Cerebellar nuclear complex (tissue), 1 donor: ENCODE data around the gene ATP1B1.

Experiments
- DNase-seq, 2 experiments: peaks; one replicate each; lab custom pipeline; 2025; lab: John Stamatoyannopoulos, UW

ATP1B1 gene

DNA sequence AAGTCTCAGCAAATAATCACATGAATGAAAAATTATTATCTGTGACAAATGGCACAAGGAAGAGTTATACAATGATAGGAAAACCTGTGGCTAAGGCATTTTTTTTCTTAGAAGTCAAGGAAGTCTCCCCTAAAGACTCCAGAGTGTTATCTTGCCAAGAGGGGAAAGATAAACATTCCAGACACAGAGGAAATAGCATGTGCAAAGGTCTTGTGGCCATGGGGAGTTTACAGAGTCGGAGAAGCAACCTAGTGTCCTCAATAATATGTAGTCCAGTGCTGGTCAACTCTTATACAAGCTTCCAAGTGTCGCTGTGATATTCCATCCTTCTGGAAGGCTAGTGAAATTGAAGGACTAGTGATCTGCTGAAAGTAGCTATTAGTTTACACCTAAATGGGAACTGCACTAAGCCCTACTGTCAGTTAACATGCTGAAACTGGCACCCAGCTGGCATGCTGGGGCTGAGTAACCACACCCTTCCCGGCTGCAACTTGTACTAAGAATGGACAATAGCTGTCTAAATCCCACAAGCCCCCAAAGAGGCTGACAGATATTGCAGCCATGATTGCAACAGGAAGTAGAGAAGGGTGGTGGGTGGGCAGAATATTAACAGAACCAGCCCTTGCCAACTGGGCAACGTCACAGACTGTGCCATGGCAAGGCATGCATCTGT lies 11.5 kb upstream of the ATP1B1 start:
- no peak for DNase-seq

DNA sequence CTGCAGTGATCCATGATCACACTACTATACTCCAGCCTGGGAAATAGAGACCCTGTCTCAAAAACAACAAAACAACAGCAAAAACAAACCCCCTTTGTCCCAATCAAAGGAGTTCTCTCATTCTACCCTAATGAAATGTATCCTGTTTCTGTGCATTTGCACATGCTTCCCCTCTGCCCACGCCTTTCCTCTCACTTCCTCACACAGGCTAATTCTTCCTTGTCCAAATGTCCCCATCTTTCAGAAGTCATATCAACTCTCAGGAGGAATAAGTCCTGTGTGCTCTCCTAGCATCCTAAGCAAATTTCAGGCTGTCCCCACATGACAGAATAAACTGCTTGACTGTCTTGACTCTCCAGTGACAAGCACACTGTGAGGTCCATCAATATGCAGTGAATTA lies 8.1 kb upstream of the ATP1B1 start:
- DNase-seq = no peak

DNA sequence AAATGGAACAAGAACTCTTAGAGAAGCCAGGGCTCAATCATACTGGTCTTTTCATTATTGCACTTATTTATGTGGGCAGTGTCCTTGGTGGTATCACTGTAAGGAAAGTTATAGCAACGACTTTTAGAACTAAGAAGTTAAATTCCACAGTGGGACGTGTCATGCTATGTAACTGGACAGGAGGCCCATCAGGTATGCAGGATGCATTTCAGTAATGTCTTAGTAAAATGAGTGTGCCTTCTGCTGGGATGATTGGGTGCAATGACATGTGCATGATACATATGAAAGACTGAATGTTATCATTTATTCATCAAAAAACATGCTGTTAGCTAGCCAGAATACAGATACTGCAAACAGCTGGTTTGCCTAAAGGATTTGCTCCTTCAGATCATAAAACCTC lies 6.9 kb upstream of the ATP1B1 start:
- no peak for DNase-seq

DNA sequence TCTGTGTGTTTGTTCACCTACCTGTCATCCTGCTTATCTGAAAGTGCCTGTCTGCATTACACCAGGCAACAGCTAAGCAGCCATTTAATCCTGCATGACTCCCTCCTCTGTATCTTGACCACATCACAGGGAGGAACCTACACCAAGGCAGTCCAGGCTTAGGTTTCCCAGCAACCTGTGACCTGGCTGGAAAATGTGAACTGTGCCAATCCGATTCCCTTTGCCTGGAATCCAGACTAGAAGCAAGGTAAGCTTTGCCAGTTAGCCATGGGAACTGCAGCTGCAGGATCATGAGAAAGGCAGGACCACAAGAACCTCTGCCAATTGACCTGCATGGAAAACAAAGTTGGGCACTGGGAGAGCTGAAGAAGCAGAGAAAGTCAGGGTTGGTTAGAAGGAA lies 6.3 kb upstream of the ATP1B1 start:
- no peak for DNase-seq

DNA sequence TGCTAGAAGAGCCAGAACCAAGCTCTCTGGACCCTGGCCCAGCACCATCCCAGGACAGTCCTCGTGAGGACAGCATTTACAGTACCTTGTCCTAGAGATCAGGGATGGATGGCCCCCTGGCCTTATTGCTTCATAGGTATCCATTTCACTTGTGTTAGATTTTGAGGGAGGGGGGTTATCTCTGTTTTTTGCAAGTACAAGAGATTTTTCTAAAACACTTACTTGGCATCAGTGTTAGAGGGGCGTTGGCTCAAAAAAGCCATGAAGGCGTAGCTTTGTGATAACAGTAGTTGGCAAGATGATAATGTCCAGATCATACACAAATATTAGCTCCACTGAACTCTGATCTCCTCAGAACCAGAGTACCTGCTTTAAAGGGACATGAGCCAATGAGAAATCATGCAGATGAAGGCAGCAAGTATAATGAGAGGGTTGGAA lies 5.8 kb upstream of the ATP1B1 start:
- DNase-seq = no peak

DNA sequence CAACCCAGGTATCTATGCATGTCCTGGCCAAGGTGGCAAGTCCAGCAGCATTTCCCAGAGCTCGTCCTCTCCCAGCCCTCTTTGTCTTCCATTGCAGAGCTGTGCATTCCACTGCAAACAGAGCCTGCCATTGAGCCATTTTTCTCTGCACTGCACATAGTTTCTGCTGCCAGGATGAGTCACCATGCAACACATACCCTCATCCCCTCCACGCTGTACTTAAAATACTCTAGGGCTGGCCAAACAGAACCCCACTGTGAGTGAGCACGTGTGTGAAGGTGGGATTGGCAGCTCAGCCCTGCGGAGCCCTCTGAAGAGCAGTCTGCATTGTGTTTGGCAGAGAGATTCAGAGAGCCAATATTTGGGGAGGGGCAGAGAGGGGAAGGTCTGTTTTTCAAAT lies 3.9 kb upstream of the ATP1B1 start:
- DNase-seq = no peak

DNA sequence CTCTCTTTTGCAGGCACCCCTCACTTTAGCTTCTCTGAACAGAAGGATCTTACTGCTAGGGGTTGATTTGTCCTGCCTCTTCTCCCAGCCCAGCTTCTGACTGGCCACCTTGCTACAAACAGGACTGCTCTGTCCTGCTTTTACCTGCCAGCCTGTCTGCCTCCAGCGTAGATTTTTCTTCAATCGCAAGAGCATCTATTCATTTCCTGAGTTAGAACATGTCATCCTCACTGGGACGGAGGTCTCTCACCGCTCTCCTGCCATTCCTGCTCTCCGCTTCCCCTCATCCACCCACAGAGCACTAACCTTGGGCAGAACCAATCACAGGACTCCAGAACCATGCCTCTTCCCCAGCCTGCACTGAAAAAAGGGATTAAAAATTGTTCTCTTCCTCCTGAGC lies 3.5 kb upstream of the ATP1B1 start:
- DNase-seq = no peak

DNA sequence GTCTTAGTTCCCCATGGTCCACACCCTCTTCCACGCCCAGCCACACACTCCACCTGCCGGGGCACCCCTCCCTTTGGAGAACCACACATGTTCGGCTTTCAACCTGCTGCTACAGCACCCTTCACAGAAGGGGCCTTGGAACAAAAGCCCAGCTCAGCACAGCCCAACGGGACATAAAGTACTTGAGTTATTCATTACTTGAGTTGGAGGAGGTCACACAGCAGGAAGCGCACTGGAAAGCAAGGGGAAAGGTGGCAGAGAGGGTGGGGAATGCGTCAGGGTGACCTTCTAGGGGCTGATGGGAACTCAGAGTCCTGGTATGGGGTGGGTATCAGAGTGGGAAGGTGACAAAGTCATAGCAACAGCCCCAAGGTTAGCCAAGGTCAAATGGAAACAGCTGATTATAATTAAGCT lies 3.0 kb upstream of the ATP1B1 start:
- DNase-seq = no peak

DNA sequence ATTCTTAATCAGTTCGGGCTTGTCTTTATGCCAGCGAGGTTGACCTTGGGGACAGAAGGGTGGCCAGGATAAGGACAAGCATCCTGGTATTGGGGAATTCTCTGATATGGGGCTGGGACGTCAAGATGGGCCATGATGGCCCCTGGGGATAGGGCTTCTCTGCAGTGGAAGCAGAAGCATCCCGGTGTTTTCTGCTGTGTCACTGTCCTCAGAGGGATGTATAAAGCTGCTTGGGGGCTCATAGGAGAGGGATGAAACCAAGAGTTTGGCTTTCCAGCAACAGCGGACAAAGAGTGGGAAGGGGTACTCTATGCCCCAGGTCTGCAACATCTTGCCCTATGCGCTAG lies 1.4 kb upstream of the ATP1B1 start:
- no peak for DNase-seq

DNA sequence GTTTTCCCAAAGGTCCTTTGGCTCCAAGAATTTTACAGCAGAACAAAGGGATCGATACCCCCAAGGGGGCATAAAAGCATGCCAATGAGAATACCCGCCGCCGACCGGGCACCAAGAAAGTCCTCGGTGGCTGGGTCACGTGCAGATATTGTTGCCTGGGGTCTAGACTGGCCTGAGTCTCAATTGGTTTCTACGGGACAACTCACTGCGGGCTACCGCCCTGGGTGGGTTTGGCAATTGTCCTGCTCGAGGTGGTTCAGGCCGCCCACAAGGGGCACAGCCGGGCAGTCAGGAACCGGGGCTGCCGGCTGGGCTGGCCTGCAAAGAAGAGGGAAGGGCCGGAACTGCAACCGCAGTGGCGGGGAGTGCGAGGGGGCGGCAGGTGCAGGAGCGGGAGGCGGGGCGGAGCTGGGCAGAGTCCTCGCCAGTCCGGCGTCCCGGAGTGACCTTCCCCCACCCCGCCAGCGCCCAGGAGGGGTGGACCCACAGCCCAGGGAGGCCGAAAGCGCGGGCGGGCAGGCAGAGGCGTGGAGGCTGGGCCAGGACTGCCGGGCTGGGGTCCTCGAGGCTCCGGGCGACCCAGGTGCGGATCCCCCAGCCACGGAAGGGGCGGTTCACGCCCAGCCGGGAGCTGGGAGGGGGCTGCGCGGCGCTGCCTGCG lies 926 bp upstream of the ATP1B1 start:
- DNase-seq = no peak

DNA sequence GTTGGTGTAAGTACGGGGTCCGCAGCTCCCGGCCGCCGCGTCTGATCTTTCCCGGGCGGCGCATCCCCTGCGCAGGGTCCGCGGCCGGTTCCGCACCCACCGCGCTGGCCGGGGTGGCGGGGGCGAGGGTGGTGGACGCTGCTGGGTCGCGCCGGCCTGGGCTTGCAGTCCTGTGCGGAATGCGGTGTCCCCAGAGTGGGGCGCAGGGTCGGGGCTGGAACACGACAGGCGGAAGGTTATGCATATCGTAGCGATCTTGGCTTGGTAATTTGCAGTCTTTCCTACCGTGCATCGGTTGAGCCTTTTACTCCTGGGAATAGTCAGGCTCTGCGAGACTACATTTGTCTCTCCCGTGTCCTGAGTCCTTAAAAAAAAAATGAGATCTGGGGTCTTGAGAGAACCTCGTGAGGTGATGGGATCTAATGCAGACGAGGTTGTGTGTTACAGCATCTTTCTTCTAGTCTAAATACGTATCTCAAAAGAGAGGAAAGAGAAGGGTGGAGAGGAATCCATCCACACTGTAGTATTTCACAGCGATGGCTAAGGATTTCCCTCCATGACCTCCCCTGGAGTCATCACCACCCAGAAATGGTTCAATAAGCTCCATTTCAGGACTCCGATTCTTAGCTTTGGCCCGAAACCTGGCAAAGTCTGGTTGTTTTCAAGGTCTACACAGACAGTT lies 572 bp downstream of the ATP1B1 start:
- DNase-seq = no peak

DNA sequence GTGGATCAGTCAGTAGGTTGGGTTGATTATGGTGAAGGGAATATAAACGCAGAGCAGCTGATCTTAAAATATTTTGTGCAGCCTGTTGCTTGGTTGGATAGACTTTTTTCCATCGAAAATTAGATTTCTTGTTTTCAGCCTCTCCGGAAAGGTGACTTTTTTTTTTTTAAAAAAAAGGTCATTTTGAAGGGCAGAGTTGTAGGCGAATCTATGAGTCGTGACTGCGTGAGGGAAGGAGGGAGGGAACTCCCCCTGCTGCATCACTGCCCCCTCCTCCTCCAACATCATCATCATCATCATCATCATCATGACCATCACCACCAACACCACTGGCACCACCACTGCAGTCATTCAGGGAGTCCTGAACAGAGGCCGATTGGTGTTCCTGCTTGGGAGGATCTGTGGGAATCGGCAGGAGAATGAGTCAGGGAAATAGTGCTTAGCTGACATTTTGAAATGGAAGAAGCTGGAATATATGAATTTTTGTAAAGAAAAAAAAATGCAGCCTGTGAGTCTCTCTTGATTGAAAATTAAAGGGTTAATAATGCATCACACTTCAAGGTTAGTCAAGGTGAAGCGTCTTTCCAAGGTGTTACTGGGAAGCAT lies 1.2 kb downstream of the ATP1B1 start:
- DNase-seq = no peak

DNA sequence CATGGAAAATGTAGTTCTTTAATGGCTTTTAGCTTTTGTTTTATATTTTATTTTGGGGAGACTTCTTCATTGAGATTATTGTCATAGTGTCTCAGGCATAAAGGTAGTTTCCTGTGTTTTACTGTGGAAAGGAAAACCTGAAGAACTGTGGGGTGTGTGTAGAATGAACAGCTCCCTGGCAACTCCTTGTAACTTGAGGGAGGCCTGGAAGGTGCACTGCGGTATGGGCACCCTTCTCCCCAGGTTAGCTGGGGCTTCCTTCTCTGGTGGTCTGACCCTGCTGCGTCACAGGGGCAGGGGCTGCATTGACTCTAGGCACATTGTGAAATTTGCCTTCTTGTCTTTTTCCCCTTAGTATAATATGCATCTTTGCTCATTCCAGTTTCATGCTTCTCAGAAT lies 1.7 kb downstream of the ATP1B1 start:
- no peak for DNase-seq

DNA sequence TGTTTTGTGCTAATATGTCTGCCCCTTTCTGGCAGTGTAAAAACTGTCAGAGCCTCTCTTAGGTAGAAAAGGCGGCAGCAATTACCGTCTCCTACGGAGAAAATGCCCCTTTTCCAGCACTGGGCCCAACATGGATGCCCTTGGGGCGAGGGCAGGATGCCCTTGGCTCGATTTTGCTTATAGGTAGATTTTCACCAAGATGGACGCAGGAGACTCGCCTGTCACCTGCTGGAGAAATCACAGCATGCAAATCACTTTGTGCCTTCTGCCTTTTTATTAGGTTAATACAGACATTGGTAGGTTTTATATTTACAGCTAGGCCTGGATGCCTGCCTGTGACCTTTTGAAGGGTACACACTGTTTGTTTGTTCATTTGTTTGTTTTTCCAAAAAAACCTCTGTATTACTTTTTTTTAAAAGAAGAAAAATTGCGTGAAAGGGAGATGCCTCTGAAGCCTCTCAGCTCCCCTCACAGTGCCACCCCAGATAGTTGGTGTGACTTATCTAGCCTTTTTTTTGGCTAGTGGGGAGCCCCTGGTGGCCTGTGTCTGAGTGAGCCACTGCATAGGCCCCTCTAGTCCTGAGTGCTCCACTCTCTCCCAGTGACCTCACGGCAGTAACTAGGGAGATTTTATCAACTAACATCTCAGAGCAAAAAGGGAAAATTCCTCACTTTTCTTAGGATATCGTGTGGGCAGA lies 2.5 kb downstream of the ATP1B1 start:
- DNase-seq = no peak

DNA sequence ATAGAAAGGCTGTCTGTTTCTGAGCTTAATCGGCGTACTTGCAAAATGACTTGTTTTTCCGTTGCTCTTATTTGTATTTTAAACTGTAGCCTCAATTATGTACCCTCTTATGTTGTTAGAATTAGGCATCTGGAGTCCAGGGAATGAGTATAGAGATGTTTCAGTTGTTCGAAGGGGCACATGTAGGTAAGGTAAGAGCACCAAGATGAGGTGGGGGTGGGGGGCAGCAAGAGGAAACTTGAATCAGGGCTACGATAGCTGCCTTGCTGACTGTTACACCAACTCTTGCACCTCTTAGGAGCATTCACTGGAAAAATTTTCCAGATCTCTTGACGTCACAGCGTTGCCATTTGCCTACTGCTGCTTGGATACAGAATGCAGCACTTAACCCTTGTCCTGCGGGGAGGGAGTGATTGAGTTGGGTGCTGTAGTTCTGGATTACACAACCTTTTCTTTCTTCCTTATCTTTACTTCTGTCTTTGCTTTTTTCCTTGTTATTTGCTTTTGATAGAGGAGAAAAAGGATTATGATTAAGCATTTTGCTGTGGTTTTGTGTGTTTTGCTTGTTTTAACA lies 3.2 kb downstream of the ATP1B1 start:
- peak; percentile 8 to 60 for DNase-seq

DNA sequence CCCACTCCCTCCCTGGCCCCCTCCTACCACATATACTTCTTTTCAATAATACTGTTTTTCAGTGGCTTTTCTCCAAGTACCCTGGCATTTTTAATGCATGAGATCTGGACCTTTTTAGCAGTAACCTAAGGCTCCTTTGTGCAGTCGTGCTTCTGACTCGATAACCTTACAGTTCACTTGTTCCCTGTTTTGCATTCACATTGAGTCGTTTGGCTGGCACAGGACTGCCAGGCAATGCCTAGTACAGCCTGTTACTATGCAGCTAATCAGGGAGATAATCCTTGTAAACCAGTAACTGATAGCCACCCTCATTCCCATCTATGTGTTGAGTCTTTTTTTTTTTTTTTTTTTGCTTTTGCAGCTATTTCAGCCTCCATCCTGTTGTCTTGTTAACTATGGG lies 3.7 kb downstream of the ATP1B1 start:
- DNase-seq = no peak

DNA sequence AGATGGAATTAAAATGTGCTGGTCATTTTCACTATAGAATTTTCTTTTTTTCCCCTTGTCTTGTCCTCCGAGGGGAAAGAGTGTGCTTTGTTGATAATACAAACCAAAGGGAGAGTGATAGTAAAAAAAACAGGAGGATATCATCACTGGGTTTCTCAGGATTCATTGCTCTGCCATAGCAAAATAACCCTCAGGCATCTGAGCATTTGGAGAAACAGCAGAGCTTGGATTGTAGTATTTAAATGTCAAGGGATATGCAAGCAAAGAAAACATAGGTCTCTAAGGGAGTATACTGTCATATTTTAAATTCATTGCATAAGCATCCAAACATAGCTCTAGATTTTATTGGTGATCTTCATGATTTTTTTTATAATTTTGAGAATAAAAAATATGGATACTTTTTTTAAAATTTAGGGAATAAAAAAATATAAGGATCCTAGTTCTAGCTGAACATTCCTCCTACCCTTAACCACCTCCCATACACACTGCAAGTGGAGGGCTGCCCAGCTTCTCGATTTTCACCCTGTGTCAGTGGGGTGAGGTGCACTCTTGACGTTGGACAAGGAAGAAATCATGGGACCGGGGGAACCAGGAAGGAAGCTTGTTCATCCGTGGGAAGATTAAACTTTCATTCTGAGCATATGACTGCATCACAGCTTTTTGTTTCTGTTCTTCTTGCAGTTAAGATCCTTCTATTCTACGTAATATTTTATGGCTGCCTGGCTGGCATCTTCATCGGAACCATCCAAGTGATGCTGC lies 4.4 kb downstream of the ATP1B1 start:
- no peak for DNase-seq

DNA sequence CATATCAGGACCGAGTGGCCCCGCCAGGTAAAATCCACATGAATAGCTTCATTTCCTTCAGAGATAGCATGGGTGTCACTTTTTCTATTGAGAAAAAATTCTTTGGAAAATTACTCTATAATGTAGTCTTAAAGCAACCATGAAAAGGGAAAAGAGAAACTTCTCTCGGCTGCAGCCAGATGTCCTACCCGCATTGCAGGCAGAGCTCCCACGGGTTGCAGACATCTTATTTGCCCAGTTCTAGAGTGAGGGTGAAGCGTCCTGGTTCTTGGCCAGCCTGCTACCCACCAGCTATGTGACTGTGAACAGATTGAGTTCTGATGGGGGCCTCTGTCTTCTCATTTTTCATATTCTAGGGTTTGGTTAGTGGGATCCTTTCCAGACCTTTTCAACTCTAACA lies 5.0 kb downstream of the ATP1B1 start:
- DNase-seq = no peak

DNA sequence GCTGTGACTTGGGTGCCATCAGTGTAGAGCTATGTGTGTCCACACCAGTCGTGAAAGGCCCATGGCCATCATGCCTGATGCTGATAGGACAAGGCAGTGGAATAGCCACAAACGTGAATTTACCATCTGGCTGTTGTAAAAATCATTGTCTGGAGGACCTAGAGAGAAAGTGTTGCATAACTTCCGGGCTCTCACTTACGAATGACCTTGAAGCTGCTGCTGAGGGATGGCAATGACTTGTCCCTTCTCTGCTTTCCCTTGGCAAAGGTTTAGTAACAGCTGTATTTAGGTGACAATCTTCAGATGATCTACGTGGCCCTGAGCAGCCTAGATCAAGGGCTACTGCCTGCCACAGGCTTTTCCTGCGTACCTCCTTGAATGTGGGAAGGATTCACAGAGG lies 5.8 kb downstream of the ATP1B1 start:
- DNase-seq = no peak

DNA sequence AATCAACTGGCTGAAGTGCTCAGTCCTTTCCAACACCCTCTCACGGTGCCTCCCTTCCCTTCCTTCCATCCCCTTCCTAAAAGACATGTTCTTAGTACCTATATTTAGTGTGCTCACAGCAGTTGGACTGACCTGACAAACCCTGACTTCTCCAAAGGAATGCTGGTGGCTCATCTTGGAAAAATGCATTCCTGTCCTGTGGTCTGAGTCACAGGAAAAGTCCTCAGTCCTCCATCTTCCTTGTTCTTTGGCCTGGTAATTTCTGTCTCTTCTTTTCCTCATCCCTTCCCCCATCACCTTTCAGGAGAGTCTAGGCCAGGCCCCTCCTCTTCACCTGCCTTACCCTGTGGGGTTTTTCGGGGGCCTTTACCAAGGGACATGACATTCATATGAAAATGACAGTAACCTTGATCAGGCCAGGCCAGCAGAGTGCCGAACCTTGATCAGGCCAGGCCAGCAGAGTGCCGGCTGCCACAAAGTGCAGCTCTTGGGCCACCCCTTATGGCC lies 7.2 kb downstream of the ATP1B1 start:
- DNase-seq = no peak

DNA sequence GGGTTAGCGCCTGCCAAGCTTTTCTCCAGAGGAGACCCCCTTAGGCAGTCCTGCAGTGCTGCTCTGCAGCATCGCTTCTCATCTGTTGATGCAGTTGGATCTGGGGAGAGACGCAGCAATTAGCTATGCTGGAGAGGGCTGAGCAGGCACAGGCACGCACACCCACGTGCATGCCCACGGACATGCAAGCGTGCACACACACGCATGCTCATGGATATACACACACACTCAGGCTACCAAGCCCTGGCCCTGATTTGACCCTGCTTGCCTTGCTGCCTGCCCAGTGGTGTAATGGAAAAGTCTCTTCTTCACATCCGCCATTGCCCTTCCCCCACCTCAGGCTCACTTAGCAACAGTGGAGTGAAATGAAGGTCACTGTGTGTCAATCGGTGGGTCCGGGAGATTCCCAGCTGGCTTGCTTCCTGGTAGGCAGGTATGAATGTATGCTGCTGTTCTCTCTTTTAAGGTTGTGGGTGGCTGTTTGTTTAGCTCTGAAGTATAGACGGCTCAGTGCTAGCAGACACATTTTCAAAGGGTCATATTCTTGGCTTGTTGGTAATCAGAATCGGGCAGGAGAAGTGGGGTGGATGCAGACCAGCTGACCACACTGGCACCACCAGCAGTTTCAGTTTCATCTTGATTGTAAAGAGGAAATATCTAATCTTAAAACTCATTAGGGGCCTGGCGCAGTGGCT lies 9.5 kb downstream of the ATP1B1 start:
- DNase-seq = no peak
